ENCODE results near the gene WNT5A. TPM values are rescaled to one million over a fixed set of nuclear protein-coding genes. Genes with fewer than 3 reads are reported as not detected.

The WNT5A gene
- polyA plus RNA-seq, 1 donor from 2014 or later: 0.59 TPM

GRCh38 chr3:55488398-55489055 lies 1.4 kb upstream of the WNT5A start:
- H3K27me3 ChIP-seq (ENCODE audit: insufficient read depth, low read depth, low read length): peaks cover 80% of the 10 kb centered on the region
- no peak overlapping the region for H3K9ac ChIP-seq (ENCODE audit: low read length)
- H3K27ac ChIP-seq (ENCODE audit: low read length): no peak overlapping the region

GRCh38 chr3:55487381-55488241 lies 505 bp upstream of the WNT5A start:
- Histone ChIP-seq H4K20me1 (ENCODE audit: insufficient read depth) (no peaks in the 10 kb centered on the region), H3K79me2 (replicated peaks; ENCODE audit: insufficient read depth, low read length) (no peaks in the 10 kb centered on the region), H3K36me3 (ENCODE audit: insufficient read depth, low read length) (no peaks in the 10 kb centered on the region), H3K27ac (ENCODE audit: low read length) (no peak overlapping the region), H3K27me3 (ENCODE audit: insufficient read depth, low read depth, low read length) (peaks cover 89% of the 10 kb centered on the region), H3K9me3 (ENCODE audit: low read length) (no peaks in the 10 kb centered on the region), H3K4me3 (ENCODE audit: low read length) (peak overlapping the region; percentile 71), H3F3A (ENCODE audit: insufficient read depth, low read length, poor library complexity, severe bottlenecking) (peaks cover 4% of the 10 kb centered on the region), H3K9me2 (ENCODE audit: insufficient read depth, low read length) (no peaks in the 10 kb centered on the region), H3K4me2 (ENCODE audit: low read length) (peak overlapping the region; percentile 85), H2AFZ (ENCODE audit: low read depth, low read length) (no peak overlapping the region), H3K9ac (ENCODE audit: low read length) (peak overlapping the region; percentile 30)
- TF ChIP-seq CTCF (IDR thresholded peaks at IDR 0.05; ENCODE audit: poor library complexity, severe bottlenecking): no peak
- no peak for TF ChIP-seq MXI1 (conservative IDR thresholded peaks at IDR 0.05; ENCODE audit: poor library complexity, severe bottlenecking)
- TF ChIP-seq SMC3 (conservative IDR thresholded peaks at IDR 0.05; ENCODE audit: poor library complexity): no peak
- TF ChIP-seq POLR2AphosphoS5 (IDR thresholded peaks at IDR 0.05): peak; percentile 36
- no peak for TF ChIP-seq EP300 (conservative IDR thresholded peaks at IDR 0.05; ENCODE audit: poor library complexity, severe bottlenecking)
- no peak for TF ChIP-seq RAD21 (conservative IDR thresholded peaks at IDR 0.05)

More at GRCh38 chr3:55488398-55489055, 1.4 kb upstream of the WNT5A start:
- Histone ChIP-seq H3K36me3 (ENCODE audit: insufficient read depth, low read length) (no peaks in the 10 kb centered on the region), H3K4me2 (ENCODE audit: low read length) (no peak overlapping the region), H3K79me2 (replicated peaks; ENCODE audit: insufficient read depth, low read length) (no peaks in the 10 kb centered on the region), H3F3A (ENCODE audit: insufficient read depth, low read length, poor library complexity, severe bottlenecking) (peaks cover 4% of the 10 kb centered on the region), H3K4me3 (ENCODE audit: low read length) (peak overlapping the region; percentile 71), H3K9me3 (ENCODE audit: low read length) (no peaks in the 10 kb centered on the region), H3K9me2 (ENCODE audit: insufficient read depth, low read length) (no peaks in the 10 kb centered on the region), H4K20me1 (ENCODE audit: insufficient read depth) (no peaks in the 10 kb centered on the region), H2AFZ (ENCODE audit: low read depth, low read length) (no peak overlapping the region)
- no peak for TF ChIP-seq POLR2AphosphoS5 (IDR thresholded peaks at IDR 0.05)
- TF ChIP-seq, protein P1, sequence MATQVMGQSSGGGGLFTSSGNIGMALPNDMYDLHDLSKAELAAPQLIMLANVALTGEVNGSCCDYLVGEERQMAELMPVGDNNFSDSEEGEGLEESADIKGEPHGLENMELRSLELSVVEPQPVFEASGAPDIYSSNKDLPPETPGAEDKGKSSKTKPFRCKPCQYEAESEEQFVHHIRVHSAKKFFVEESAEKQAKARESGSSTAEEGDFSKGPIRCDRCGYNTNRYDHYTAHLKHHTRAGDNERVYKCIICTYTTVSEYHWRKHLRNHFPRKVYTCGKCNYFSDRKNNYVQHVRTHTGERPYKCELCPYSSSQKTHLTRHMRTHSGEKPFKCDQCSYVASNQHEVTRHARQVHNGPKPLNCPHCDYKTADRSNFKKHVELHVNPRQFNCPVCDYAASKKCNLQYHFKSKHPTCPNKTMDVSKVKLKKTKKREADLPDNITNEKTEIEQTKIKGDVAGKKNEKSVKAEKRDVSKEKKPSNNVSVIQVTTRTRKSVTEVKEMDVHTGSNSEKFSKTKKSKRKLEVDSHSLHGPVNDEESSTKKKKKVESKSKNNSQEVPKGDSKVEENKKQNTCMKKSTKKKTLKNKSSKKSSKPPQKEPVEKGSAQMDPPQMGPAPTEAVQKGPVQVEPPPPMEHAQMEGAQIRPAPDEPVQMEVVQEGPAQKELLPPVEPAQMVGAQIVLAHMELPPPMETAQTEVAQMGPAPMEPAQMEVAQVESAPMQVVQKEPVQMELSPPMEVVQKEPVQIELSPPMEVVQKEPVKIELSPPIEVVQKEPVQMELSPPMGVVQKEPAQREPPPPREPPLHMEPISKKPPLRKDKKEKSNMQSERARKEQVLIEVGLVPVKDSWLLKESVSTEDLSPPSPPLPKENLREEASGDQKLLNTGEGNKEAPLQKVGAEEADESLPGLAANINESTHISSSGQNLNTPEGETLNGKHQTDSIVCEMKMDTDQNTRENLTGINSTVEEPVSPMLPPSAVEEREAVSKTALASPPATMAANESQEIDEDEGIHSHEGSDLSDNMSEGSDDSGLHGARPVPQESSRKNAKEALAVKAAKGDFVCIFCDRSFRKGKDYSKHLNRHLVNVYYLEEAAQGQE (IDR thresholded peaks at IDR 0.05; ENCODE audit: borderline replicate concordance): no peak
- TF ChIP-seq EP300 (conservative IDR thresholded peaks at IDR 0.05; ENCODE audit: poor library complexity, severe bottlenecking): no peak
- peak; percentile 26 for TF ChIP-seq EZH2 (IDR thresholded peaks at IDR 0.05; ENCODE audit: borderline replicate concordance, insufficient read depth, low read length, poor library complexity, severe bottlenecking)
